ENCODE data around the gene MGAT4A.

MGAT4A gene

GRCh38 chr2:98586551-98587140, 144.3 kb downstream of the MGAT4A start:
- ATAC-seq = no peak
- TF ChIP-seq OSR1 (CRISPR knock-in tag; IDR thresholded peaks at IDR 0.05) (no peak), TCF4 (CRISPR knock-in tag; IDR thresholded peaks at IDR 0.05; ENCODE audit: borderline replicate concordance) (no peak), ARNTL (CRISPR knock-in tag; IDR thresholded peaks at IDR 0.05; ENCODE audit: borderline replicate concordance, low read depth) (no peak), ESRRG (CRISPR knock-in tag; IDR thresholded peaks at IDR 0.05) (no peak), CREB5 (CRISPR knock-in tag; IDR thresholded peaks at IDR 0.05; ENCODE audit: low read depth) (no peak), PPARA (CRISPR knock-in tag; IDR thresholded peaks at IDR 0.05; ENCODE audit: borderline replicate concordance) (no peak), TSHZ2 (CRISPR knock-in tag; IDR thresholded peaks at IDR 0.05) (no peak), ISL1 (CRISPR knock-in tag; IDR thresholded peaks at IDR 0.05) (no peak), POU6F1 (CRISPR knock-in tag; IDR thresholded peaks at IDR 0.05; ENCODE audit: borderline replicate concordance, low read depth) (no peak), TOX (CRISPR knock-in tag; IDR thresholded peaks at IDR 0.05; ENCODE audit: borderline replicate concordance) (no peak), CSDC2 (CRISPR knock-in tag; IDR thresholded peaks at IDR 0.05) (no peak), SNAI2 (CRISPR knock-in tag; IDR thresholded peaks at IDR 0.05) (no peak), RARB (CRISPR knock-in tag; IDR thresholded peaks at IDR 0.05) (no peak), ZFP3 (CRISPR knock-in tag; IDR thresholded peaks at IDR 0.05) (no peak), ZC3H10 (CRISPR knock-in tag; IDR thresholded peaks at IDR 0.05) (no peak), ZNF565 (CRISPR knock-in tag; conservative IDR thresholded peaks at IDR 0.05; ENCODE audit: low read depth) (no peak)
- TF ChIP-seq, protein P1, sequence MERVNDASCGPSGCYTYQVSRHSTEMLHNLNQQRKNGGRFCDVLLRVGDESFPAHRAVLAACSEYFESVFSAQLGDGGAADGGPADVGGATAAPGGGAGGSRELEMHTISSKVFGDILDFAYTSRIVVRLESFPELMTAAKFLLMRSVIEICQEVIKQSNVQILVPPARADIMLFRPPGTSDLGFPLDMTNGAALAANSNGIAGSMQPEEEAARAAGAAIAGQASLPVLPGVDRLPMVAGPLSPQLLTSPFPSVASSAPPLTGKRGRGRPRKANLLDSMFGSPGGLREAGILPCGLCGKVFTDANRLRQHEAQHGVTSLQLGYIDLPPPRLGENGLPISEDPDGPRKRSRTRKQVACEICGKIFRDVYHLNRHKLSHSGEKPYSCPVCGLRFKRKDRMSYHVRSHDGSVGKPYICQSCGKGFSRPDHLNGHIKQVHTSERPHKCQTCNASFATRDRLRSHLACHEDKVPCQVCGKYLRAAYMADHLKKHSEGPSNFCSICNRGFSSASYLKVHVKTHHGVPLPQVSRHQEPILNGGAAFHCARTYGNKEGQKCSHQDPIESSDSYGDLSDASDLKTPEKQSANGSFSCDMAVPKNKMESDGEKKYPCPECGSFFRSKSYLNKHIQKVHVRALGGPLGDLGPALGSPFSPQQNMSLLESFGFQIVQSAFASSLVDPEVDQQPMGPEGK (CRISPR knock-in tag; IDR thresholded peaks at IDR 0.05; ENCODE audit: borderline replicate concordance) = no peak

GRCh38 chr2:98585386-98585785, 145.5 kb downstream of the MGAT4A start:
- ATAC-seq = no peak
- TF ChIP-seq ZFP3 (CRISPR knock-in tag; IDR thresholded peaks at IDR 0.05) = no peak
- TF ChIP-seq ZNF70 (CRISPR knock-in tag; IDR thresholded peaks at IDR 0.05) = no peak
- no peak for TF ChIP-seq BACH2 (CRISPR knock-in tag; IDR thresholded peaks at IDR 0.05; ENCODE audit: borderline replicate concordance)
- TF ChIP-seq ISL1 (CRISPR knock-in tag; IDR thresholded peaks at IDR 0.05) = no peak
- no peak for TF ChIP-seq PPARA (CRISPR knock-in tag; IDR thresholded peaks at IDR 0.05; ENCODE audit: borderline replicate concordance)
- no peak for TF ChIP-seq CSRNP3 (CRISPR knock-in tag; IDR thresholded peaks at IDR 0.05)
- TF ChIP-seq ZNF565 (CRISPR knock-in tag; conservative IDR thresholded peaks at IDR 0.05; ENCODE audit: low read depth) = no peak
- TF ChIP-seq ESRRG (CRISPR knock-in tag; IDR thresholded peaks at IDR 0.05) = no peak
- no peak for TF ChIP-seq RARB (CRISPR knock-in tag; IDR thresholded peaks at IDR 0.05)
- no peak for TF ChIP-seq ZC3H10 (CRISPR knock-in tag; IDR thresholded peaks at IDR 0.05)
- no peak for TF ChIP-seq ZNF8 (CRISPR knock-in tag; IDR thresholded peaks at IDR 0.05)
- no peak for TF ChIP-seq POU6F1 (CRISPR knock-in tag; IDR thresholded peaks at IDR 0.05; ENCODE audit: borderline replicate concordance, low read depth)
- no peak for TF ChIP-seq GLIS3 (CRISPR knock-in tag; IDR thresholded peaks at IDR 0.05)
- no peak for TF ChIP-seq TSHZ2 (CRISPR knock-in tag; IDR thresholded peaks at IDR 0.05)
- TF ChIP-seq TOX (CRISPR knock-in tag; IDR thresholded peaks at IDR 0.05; ENCODE audit: borderline replicate concordance) = no peak
- no peak for TF ChIP-seq CSDC2 (CRISPR knock-in tag; IDR thresholded peaks at IDR 0.05)
- no peak for TF ChIP-seq CREB5 (CRISPR knock-in tag; IDR thresholded peaks at IDR 0.05; ENCODE audit: low read depth)
